Stimulated activated naive CD4-positive, alpha-beta T cell treated with Interleukin-2 at 50 U/mL for 16 hours (primary cell): ENCODE results near the gene TAF15.

Experiments used
- DNase-seq: peaks from one replicate; lab custom pipeline; 2025; lab: John Stamatoyannopoulos, UW

Gene TAF15

DNA sequence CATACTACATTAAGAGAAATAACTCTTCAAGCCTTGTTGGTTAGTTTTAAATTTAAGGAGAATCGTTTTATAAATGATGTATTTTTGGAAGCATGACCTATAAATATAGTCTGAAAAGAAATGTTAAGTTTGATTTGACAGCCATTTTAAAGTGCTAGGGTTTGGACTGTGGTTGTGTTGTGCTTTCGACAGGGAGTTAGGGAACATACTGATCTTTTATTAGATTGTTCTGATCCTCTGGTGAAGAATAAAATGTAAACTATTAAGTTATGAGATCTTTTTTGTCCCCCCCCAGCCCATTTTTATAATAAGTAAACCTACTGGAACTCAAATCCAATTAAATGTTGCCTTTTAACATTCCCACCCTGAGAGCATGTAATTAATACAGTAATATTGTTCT is 12.0 kb downstream of the TAF15 start:
- no peak for DNase-seq

DNA sequence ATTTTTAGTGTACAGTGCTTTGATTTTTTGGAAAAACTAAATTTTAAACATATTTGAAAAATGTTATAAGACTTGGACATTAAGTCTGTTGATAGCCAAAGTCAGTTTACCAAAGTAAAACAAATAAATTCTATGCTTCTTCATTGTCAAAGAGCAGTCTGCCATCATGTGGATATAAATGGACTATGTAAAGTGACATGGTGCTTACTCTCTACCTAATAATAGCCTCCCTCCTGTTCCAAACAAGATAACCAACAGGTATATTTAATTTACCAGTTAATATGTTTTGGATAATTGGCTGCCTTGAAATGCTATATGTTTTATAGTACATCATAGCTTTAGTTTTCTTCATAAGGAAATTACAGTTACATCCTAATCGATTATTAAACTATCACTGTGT is 15.9 kb downstream of the TAF15 start:
- no peak for DNase-seq

DNA sequence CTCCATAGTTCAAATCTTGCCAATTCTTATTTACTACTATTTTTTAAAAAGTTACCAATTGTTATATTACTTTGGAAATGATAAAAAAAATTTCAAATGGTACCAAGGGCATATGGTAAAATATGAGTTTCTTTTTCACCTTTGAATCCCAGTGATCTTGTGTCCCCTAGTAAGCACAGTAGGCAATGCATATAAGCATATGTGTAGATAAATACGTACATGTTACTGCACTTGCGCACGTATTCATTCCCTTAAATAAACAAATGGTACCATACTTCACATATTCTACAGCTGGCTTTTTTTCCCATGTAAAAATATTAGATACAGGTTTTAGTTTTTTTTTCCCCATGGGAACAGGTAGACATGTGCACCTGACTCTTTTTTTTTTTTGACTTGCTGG is 31.8 kb downstream of the TAF15 start:
- DNase-seq = no peak

DNA sequence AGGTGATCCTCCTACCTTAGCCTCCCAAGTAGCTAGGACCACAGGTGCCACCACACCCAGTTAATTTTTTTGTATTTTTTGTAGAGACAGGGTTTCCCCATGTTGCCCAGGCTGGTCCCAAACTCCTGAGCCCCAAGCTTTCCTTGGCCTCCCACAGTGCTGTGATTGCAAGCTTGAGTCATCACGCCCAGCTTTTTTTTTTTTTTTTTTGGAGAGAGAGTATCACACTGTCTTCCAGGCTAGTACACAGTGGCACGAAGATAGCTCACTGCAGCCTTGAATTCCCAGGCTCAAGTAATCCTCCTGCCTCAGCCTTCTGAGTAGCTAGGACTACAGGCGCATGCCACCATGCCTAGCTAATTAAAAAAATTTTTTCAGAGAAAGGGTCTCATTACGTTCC is 32.2 kb downstream of the TAF15 start:
- no peak for DNase-seq

DNA sequence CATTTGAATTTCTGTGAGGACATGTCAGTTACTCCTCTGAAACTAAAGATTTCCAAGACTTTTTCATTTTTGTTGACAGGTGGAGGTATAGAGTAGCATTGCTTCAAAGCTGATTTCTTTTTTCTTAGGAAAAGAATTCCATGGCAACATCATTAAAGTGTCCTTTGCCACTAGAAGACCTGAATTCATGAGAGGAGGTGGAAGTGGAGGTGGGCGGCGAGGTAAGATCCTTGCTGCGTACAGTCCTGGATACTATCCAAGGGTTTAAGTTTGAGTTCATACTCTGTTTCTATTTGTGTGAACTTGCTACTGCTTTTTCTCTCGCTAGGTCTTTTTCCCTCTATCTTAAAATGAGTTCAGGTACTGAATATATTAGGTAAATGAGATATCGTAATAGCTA is 33.0 kb downstream of the TAF15 start:
- no peak for DNase-seq

DNA sequence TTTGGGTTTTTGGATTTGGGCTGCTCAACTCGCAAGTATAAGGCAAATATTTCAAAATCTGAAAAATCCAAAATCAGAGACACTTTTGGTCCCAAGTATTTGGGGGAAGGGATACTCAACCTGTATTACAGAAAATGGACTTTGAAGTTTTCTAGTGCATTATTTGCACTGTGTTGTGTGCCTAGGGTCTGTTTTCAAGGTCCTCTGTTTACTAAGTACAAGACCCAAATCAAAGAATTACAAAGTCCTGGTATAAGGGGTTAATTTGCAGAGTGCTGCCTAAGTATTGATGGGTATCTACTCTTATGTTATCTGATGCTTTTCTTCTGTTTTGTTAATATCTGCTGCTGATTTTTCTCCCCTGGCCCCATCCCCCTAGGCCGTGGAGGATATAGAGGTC is 34.4 kb downstream of the TAF15 start:
- no peak for DNase-seq

DNA sequence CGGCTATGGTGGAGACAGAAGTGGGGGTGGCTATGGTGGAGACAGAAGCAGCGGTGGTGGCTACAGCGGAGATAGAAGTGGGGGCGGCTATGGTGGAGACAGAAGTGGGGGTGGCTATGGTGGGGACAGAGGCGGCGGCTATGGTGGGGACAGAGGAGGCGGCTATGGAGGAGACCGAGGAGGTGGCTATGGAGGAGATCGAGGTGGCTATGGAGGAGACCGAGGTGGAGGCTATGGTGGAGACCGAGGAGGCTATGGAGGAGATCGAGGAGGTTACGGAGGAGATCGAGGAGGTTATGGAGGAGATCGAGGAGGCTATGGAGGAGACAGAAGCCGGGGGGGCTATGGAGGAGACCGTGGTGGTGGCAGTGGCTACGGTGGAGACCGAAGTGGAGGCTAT is 35.3 kb downstream of the TAF15 start:
- DNase-seq = no peak

DNA sequence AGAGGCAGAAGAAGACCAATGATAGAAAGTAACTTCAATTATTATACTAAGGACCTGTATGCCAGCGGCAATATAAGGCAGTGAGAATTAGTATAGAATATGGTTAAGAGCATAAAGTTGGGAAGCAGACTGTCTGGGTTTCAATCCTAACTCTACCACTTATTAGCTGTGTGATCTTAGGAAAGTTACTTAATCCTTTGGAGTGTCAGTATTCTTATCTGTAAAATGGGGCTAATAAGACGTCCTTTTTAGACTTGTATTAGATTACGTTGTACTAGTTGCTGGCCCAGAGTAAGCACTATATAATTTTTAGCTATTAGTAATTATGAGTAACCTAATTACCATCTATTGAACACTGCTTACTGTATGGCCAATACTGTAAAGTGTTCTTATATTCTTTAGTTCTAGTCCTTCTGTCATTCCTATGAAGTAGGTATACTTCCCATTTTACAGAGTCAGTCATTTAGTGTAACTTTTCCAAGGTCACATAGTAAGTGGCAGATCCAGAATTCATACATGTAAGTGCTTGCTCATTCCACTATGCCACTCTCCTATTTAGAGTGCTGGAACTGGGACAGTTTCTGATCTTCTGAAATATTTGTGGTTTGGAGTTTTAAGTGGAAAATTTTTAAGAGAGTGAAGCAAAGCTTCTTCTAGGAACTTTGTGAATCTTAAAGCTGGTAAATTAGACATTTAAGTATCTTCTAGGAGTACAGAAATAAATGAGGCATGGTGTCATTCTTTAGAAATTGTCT is 36.9 kb downstream of the TAF15 start:
- no peak for DNase-seq

DNA sequence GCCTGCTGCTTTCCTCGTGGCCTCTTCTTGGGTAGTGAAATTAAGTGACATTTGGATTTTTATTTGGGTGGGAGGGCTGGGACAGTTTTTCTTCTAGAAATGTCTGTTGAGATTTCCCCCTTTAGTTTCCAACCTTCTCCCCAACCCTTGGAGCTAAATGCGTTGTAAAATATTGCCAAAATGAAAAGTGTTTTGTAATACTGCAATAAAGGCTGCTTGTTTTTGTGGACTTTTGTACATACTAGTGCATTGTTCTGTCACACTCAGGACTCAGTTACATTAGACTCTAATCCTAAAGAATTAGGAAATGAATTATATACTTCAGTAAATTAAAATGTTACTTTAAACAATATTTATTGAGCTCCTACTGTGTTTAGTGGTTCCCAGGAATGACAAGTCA is 37.7 kb downstream of the TAF15 start:
- DNase-seq = no peak

DNA sequence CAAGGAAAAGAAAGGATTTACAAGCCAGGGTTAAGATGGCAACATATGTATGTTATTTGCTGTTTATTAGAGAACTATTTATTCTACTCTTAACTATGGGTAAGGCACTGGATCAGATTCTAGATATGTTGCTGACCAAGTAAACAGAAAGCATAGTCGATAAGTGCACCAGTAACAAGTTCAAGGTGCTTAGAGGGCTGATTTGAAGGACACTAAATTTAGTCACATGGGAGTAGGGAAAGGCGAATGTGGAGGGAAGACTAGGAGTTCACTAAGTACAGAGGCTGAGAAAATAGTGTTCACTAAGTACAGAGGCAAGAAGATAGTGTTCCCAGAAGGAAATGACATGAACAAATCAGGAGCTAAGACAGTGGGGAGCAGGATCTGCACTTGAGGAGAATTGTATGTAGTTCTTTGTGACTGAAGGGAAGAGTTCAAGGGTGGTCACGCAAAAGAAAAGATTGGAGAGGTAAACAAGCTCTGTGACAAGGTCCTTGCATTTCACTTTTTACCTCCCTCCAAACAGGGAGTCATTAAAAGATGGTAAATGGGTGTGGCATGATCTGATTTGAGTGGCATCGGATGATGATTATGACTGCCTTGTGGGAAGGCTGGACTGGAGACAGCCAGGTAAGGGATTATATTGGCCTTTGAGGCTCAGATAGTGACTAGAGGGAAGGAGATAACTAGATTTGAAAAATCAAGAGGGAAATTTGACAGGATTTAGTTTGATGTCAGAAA is 38.5 kb downstream of the TAF15 start:
- no peak for DNase-seq

DNA sequence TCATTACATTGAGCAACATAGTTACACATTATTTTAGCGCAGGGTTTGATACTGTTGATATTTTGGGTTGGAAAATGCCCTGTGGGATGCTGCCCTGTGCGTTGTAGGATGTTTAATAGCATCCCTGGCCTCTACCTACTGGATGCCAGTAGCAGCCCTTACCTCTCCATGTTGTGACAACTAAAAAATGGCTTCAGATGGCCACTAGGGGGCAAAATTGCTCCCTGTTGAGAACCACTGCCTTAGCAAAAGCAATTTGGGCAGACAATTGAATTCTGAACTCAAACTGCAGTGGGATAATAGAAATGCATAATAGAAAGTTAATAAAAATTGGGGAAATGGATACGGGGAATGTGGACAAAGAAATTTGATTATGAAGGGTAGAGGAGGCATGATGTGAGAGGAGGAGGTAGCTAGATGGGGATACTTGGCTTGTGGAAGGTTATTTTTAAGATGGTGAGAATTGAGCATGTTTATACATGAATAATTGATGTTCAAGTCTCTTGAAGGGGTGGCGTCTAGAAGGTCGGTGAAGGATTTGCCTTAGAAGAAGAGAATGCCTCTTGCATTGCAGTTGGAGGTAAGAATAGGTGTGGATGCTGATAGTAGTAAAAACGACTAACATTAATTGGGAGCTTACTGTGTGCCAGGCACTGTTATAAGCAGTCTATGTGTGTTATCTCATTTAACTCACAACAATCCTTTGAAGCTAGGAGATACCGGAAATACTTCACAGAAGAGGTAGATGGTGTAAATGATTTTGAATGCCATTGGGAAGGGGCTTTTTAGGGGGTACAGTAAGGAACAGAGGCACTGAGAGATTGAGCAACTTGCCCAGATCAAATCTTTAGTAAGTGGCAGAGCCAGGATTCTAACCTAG is 40.4 kb downstream of the TAF15 start:
- DNase-seq = peak; percentile 33

DNA sequence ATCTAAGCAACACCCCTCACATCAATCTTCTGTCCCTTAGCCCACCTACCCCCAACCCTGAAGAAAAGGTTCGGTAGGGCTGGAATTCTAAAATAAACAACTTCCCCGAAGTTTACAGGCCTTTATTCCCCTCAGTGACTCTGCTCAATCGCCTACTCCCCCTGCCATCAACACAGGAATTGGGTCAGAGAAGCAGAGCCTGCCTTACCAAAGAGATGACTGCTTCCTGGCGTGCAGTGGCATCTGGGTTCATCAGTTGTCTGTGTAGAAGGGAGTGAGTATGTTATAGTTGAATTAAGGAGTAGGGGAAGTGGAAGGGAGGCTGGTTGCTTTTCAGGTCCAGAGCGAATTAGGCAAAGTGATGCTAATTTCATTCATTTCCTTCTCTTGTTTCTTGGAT is 46.7 kb downstream of the TAF15 start:
- DNase-seq = no peak

DNA sequence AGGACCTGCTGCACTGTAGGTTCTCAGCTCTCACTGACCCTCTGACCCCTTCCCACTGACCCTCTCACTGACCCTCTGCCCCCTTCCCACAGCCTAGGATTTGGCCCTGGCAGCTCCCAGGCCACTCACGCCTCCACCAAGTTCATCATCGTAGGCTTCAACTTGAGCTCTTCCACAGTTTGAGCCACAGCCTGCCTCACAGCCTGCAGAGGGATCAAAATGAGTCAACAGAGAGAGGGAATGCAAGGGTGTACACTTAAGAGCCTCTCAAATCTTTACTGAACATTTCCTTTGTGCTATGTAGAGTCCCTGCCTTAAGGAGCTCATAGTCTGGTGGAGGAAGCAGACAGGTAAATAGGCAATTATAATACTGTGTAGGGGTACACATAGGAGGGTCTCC is 47.3 kb downstream of the TAF15 start:
- no peak for DNase-seq

DNA sequence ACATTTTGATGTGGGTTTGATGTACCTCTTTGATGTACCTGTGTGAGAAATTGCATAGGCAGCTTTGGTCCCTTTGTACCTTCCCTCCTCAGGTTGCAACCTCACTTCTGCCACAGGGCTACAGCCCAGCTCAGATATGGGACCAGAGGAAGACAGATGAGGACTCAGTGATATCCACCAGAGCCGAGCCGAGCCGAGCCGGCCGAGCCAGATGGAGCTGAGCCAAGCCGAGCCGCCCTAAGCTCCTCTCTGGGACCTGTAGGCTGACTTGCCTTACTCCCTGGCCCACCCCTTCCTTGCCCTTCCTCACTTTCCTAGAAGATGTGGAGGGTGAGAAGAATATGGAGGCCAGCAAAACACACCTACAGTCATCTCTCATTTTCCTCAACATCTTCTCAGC is 55.6 kb downstream of the TAF15 start:
- DNase-seq = no peak

DNA sequence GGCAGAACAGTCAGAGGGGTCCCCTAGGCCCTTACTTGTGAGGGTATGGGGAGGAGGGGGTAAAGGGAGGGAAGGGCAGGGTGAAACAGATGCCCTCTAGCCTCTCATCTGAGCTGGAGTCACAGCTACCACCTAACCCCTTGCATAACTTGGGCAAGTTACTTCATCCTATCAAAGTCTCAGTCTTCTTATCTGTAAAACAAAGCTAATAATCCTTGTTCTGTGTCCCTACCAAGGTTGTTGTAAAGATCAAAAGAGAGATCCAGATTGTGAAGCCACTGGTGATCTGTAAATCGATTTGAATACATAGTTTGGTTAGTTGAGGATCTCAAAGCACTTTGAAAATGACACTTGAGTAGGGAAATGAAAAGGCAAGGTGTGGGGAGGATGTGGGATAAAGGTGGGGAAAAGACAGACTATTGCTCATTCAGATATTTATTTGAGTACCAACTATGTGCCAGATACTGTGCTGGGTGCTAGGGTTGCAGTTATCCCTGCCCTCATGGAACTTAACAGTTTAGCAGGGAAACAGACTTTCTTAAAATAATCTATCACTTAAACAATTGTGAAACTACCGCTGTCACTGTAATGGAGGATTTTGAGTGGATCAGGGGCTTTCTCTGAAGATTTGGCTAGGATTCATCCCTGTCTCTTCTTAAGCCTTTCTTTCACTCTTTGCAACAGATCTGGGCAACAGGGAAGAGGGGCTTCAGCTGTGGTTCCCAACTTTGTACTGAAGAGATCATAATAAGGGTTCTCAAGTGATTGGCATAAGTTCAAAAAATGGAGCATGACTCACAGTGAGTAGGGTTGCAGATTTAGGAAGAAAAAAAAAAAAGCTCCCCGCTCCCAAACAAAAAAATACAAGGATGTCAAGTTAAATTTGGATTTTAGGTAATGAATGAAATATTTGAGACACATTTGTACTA is 56.4 kb downstream of the TAF15 start:
- DNase-seq = no peak

DNA sequence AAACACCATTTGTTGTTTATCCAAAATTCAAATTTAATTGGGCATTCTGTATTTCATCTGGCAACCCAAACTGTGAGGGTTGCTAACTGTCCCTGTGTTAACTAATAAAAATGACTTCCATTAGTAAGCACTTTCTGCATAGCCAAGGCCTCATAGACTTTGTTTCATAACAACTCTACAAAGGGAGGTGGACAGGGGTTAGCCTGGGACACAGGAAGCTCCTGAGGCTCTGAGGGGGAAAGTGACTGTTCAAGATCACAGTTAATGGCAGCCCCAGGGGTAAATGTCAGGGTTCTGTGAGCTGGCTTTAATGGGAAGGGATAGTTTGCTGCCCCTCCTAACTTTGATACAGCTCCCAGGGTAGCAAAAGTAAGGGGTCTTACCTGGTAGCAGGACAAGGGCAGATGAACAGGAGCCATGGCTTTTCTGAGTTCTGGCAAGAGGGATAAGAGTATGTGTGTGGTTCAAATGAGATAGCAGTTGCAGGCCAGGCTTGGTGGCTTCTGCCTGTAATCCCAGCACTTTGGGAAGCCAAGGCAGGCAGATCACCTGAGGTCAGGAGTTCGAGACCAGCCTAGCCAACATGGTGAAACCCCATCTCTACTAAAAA is 57.2 kb downstream of the TAF15 start:
- DNase-seq = no peak

DNA sequence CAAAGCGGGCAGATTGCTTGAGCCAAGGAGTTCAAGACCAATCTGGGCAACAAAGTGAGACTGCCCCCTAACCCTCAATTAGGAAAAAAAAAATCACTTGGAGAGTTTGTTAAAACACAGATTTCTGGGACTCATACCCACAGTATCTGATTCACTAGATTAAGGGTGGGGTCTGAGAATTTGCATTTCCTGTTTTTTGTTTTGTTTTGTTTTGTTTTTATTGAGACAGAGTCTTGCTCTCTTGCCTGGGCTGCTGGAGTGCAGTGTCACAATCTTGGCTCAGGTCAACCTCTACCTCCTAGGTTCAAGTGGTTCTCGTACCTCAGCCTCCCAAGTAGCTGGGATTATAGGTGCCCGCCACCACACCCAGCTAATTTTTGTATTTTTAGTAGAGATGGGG is 58.3 kb downstream of the TAF15 start:
- DNase-seq = no peak

DNA sequence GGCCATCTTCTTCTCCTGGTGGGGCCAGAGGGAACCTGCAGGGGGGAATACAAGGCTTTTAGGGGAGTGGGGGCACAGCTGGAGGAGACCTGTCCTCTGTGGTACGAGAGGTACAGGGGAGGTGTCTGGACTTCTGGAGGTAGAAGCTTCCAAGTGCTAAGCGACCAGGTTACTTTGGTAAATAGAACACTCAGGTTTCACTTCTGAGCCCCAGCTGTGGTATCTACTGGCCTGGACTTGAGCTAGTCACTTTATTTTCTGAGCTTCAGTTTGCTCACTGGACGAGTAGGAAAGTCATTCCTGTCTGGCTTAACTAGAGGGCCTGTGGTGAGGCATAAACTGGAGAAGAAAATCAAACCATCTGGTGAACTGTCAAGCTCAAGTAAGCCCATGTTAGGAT is 59.5 kb downstream of the TAF15 start, which contains the start of gene HEATR9:
HEATR9 (minus strand) TSS at position 155 of the 400 bp plus-strand sequence; CDS start at position 6, 149 bp downstream.
- DNase-seq = no peak

DNA sequence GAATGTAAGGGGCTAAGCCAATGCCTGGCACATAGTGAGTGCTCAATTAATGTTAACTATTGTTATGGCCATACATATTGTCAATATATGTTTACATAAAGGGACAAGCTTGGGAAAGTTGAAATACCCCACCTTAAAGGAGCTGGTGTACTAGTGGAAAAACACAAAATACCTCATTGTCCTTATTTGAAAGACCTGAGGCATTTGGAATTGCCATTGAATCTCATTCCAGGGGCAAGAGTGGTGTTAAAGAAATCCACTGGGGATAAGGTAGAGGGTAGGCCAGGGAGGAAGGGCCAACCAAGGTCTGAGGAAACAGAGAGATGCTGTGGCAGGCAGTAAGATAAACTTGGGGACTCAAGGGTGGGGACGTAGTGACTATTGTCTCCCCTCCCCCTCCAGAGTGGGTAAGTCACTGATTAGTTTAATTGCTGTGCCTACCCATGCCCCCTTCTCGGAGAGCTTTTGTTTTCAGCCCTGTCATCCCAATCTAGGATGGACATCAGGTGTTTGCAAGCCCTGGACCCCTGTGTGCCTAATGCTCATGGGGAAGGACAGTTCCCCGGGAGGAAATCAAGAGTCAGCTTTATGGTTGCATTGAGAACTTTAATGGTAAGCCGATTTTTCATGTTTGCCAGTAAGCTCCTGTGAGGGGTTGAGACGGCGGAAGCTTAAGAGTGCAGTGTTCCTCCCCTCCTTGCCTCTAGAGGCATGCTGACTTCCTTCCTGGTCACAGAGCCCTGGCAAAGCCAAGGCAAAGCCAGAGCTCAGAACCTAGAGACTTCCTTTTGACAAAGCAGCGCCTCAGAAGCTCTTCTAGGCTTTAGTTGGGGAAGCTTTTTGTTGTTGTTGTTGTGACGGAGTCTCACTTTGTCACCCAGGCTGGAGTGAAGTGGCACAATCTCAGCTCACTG is 61.9 kb downstream of the TAF15 start:
- no peak for DNase-seq
